Stimulated activated naive CD8-positive, alpha-beta T cell treated with anti-CD3 and anti-CD28 coated beads, Interleukin-15, amount 100 ng/mL, for 72 hours (primary cell): ENCODE data around the gene TMSB4X.
"Not testable (repeated sequence)": the region's sequence is repeated elsewhere in the genome, so short reads cannot be mapped to it uniquely, and the experiment has no call there.

ENCODE experiments used
- ATAC-seq: fragments of 150-1000 bp; cut with Tn5 transposase; 2 replicates; pipeline ENCODE4 v1.10.0; 2021; ENCODE audit warnings: mild to moderate bottlenecking, moderate library complexity
- DNase-seq, 2 donors: peaks; one replicate each; pipeline ENCODE4 v3.0.0; 2021 to 2022
- H3K27ac Mint-ChIP-seq, 2 donors: one replicate each; pipeline ENCODE4 v1.8.0; 2022; ENCODE audit warnings: mild to moderate bottlenecking in 2 of 2, mixed read lengths in 2 of 2, moderate library complexity in 2 of 2
- H3K27me3 Mint-ChIP-seq: one replicate; pipeline ENCODE4 v1.8.0; 2022; ENCODE audit warnings: mixed read lengths
- H3K4me1 Mint-ChIP-seq: one replicate; pipeline ENCODE4 v1.8.0; 2022; ENCODE audit warnings: mild to moderate bottlenecking, mixed read lengths
- H3K4me3 Mint-ChIP-seq, 2 donors: one replicate each; pipeline ENCODE4 v1.8.0; 2022; ENCODE audit warnings: mild to moderate bottlenecking in 2 of 2, mixed read lengths in 2 of 2, moderate library complexity in 1 of 2
- H3K9me3 Mint-ChIP-seq, 2 donors: one replicate each; pipeline ENCODE4 v1.8.0; 2022; ENCODE audit warnings: mixed read lengths in 2 of 2

TMSB4X gene

DNA sequence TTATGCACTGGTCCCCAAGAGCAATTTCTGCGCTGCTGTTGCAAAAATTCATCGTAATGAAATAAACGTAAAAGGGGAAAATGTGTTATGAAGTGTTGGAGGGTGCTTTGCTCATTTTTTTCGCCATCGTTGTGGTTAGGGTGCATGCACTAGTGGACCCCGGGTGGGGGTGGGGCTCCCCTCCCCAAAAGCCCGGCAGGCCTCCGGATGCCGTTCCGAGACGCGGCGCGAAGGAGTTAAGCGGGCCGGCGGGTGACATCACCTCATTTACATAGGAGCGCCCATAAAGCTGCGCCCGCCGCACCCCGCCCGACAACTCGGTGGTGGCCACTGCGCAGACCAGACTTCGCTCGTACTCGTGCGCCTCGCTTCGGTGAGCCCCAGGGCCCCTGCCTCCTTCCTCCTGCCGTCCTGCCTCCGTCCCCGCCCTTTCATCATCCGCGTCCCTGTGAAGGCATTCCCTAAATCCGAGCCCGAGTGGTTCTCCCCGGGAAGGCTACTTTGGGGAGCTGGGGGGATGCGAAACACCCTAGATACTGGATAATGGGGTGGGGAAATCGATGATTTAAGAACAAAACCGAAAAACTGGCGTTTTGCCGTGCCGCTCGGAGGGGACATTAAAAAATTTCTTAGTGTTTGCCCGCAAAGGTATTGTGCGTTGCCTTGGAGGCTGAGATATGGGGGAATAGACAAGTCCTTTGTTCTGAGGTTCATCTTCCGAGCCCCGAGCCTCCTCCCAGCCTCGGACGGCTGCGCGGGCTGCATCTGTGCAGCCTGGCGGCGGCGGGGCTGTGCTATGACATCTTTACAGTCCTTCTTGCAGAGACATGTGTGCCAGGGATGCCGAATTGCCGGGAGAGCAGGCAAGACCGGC lies at the start of gene TMSB4X:
TMSB4X (plus strand) TSS at position 315 of the 874 bp plus-strand sequence.
- Mint-ChIP-seq H3K27ac (peak within 1 kb of the TSS; percentile 99), H3K9me3 (no peaks in the 10 kb centered on the region), H3K4me1 (peaks cover 29% of the 10 kb centered on the region), H3K27me3 (no peaks in the 10 kb centered on the region), H3K4me3 (peak within 1 kb of the TSS; percentile 87 to 93)
- DNase-seq, result peak; percentile 80 to 90
- ATAC-seq, result peak; percentile 60

DNA sequence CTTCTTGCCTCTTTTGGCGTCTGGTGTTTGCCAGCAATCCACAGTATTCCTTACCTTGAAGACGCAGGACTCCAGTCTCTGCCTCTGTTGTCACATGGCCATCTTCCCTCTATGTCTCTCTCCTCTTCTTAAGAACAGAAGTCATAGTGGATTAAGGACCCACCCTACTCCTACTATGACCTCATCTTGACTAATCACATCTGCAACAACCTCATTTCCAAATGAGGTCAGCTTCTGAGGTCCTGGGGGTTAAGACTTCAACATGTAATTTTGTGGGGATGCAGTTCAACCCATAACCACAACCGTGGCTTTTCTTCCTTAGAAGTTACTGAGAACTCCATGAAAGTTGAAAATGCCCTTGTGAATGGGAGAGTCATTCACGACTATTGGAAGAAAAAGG lies 45.2 kb upstream of the TMSB4X start:
- H3K4me1 Mint-ChIP-seq, result peaks cover 6% of the 10 kb centered on the region
- H3K4me3 Mint-ChIP-seq, result no peak overlapping the region
- H3K27ac Mint-ChIP-seq, result no peak overlapping the region
- DNase-seq, result no peak
- H3K27me3 Mint-ChIP-seq, result no peaks in the 10 kb centered on the region
- H3K9me3 Mint-ChIP-seq, result no peaks in the 10 kb centered on the region
- no peak for ATAC-seq

DNA sequence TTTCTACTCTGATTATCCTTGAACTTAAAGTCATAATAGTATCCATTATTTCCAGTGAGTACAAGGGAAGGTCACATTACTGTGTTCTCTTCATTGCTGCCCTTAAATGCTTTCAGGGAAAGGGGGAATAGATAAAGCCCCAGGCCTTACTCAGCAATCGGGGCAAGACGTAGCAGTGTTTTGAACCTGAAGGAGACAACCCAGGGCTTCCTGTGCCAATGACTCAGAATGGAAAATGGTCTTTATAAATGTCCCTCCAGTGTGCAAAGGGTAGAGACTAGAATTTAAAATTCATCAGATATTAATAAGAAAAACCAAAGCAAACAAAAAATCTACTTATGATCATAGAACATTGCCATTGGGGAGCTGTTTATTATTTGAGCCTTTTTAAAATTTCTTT lies 44.8 kb upstream of the TMSB4X start:
- Mint-ChIP-seq H3K27ac (no peak overlapping the region), H3K9me3 (no peaks in the 10 kb centered on the region), H3K27me3 (no peaks in the 10 kb centered on the region), H3K4me1 (peaks cover 6% of the 10 kb centered on the region), H3K4me3 (no peak overlapping the region)
- DNase-seq (no peak), ATAC-seq (no peak)

DNA sequence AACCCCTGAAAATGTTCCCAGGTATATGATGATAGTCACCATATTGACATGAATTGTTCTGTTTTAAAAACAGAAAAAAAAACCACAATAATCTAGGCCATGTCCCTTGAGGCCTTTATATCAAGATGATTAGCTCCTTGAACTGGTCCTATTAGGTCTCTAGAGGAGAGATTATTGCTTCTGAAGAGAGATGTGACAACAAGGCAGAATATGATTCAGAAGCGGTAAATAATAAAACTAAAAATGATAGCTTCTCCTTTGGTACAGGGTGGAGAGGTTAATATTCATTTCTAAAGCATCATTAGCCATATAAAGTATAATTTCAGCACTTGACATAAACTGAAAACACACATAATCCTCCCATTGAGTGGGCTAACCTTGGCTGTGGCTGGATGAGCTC lies 42.7 kb upstream of the TMSB4X start:
- ATAC-seq (no peak), DNase-seq (no peak)
- no peaks in the 10 kb centered on the region for H3K9me3 Mint-ChIP-seq
- no peak overlapping the region for H3K27ac Mint-ChIP-seq
- peaks cover 6% of the 10 kb centered on the region for H3K4me1 Mint-ChIP-seq
- no peaks in the 10 kb centered on the region for H3K27me3 Mint-ChIP-seq
- no peak overlapping the region for H3K4me3 Mint-ChIP-seq

DNA sequence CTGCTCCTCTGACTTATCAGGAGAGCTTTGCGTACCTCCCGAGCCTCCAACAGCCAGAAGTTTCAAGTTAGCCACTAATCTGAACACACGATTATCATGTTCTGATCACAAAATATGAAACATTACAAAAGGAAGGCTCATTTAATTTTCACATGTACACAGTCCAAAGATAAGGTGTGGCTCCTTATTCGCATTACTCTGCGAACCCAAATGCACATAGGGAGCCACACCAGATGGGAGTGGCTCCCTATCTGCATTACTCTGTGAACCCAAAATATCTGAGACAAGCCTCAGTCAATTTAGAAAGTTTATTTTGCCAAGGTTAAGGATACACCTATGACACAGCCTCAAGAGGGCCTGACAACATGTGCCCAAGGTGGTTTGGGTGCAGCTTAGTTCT lies 40.1 kb upstream of the TMSB4X start:
- Mint-ChIP-seq H3K27ac (no peak overlapping the region), H3K4me1 (peaks cover 1% of the 10 kb centered on the region), H3K27me3 (no peaks in the 10 kb centered on the region), H3K4me3 (no peak overlapping the region), H3K9me3 (no peaks in the 10 kb centered on the region)
- no peak for DNase-seq
- ATAC-seq, result no peak

DNA sequence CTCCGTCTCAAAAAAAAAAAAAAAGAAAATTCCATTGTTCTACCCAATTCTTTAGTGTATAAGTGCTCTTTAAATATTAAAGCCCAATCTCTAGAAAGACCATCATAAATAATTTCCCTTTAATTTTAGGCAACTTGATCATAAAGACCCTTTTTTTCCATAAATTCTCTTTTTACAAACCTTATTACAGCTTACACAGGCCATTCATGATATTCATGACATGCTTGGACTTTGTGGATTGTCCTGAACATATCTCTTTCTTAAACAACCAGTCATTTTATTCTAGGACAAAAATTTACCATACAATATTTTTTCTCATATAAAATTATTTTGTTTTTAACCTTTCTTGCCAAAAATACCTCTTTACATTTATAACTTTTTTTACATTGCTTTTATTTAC lies 38.0 kb upstream of the TMSB4X start:
- Mint-ChIP-seq H3K4me1 (no peaks in the 10 kb centered on the region), H3K27me3 (no peaks in the 10 kb centered on the region), H3K4me3 (no peak overlapping the region), H3K27ac (no peak overlapping the region), H3K9me3 (no peaks in the 10 kb centered on the region)
- DNase-seq (no peak), ATAC-seq (no peak)

DNA sequence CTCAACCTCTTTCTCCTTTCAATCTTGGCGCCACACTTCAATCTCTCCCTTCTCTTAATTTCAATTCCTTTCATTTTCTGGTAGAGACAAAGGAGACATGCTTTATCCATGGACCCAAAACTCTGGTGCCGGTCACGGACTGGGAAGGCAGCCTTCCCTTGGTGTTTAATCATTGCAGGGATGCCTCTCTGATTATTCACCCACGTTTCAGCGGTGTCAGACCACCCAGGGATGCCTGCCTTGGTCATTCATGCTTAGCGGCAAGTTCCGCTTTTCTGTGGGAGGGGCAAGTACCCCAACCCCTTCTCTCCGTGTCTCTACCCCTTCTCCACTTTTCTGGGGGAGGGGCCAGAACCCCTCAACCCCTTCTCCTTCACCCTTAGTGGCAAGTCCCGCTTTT lies 34.4 kb upstream of the TMSB4X start:
- not testable (repeated sequence) for H3K27ac Mint-ChIP-seq, H3K9me3 Mint-ChIP-seq, DNase-seq, ATAC-seq, H3K4me3 Mint-ChIP-seq, H3K4me1 Mint-ChIP-seq, H3K27me3 Mint-ChIP-seq

DNA sequence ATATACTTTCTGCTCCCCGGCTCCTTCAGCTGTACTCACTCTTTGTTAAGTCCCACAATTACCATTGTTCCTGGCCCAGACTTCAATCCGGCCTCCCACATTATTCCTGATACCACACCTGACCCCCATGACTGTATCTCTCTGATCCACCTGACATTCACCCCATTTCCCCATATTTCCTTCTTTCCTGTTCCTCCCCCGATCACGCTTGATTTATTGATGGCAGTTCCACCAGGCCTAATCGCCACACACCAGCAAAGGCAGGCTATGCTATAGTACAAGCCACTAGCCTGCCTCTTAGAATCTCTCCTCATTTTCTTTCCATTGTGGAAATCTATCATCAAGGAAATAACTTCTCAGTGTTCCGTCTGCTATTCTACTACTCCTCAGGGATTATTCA lies 31.3 kb upstream of the TMSB4X start:
- not testable (repeated sequence) for DNase-seq, ATAC-seq, H3K9me3 Mint-ChIP-seq, H3K27ac Mint-ChIP-seq, H3K27me3 Mint-ChIP-seq, H3K4me3 Mint-ChIP-seq
- H3K4me1 Mint-ChIP-seq, result peaks cover 26% of the 10 kb centered on the region

DNA sequence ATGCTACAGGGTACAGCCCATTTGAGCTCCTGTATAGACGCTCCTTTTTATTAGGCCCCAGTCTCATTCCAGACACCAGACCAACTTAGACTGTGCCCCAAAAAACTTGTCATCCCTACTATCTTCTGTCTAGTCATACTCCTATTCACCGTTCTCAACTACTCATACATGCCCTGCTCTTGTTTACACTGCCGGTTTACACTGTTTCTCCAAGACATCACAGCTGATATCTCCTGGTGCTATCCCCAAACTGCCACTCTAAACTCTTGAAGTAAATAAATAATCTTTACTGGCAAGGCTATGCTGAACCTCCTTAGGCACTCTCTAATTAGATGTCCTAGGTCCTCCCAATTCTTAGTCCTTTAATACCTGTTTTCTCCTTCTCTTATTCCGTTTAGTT lies 30.5 kb upstream of the TMSB4X start:
- ATAC-seq, H3K27ac Mint-ChIP-seq, H3K27me3 Mint-ChIP-seq, H3K9me3 Mint-ChIP-seq, H3K4me3 Mint-ChIP-seq, DNase-seq: not testable (repeated sequence)
- H3K4me1 Mint-ChIP-seq, result peaks cover 35% of the 10 kb centered on the region

DNA sequence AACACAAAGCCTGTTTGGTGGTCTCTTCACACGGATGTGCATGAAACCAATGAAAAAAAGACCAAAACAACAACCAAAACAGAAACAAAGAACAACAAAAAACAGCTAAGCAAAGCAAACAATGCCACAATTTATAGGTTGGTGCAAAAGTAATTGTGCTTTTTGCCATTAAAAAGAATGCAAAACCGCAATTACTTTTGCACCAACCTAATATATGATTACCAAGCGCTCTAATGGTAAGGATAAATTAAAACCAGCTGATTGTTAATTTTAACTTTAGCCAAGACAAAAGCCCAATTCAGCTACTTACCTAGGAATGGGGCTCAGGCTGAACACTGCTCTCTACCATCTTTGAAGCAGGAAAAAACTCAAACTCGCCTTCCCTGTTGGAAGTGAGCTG lies 29.4 kb upstream of the TMSB4X start:
- Mint-ChIP-seq H3K4me1 (peaks cover 45% of the 10 kb centered on the region), H3K4me3 (no peak overlapping the region), H3K9me3 (no peaks in the 10 kb centered on the region), H3K27me3 (no peaks in the 10 kb centered on the region), H3K27ac (no peak overlapping the region)
- DNase-seq (no peak), ATAC-seq (no peak)

DNA sequence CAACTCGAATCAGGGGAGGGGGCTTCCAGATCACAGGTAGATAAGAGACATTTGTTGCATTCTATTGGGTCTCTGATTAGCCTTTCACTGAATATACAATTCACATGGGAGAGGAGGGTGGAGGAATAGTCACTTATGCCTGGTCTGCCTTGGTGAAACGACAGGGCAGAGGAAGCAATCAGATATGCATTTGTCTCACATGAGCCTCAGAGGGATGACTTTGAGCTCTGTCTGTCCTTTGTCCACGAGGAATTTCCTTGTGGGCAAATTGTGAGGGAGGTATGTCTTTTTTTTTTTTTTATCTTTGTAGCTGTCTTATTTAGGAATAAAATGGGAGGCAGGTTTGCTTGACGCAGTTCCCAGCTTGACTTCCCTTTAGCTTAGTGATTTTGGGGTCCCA lies 28.5 kb upstream of the TMSB4X start:
- DNase-seq (no peak), ATAC-seq (no peak)
- H3K4me1 Mint-ChIP-seq, result peaks cover 49% of the 10 kb centered on the region
- H3K9me3 Mint-ChIP-seq, result no peaks in the 10 kb centered on the region
- peak overlapping the region in 1 of 2 donors; percentile 91 for H3K27ac Mint-ChIP-seq
- no peaks in the 10 kb centered on the region for H3K27me3 Mint-ChIP-seq
- H3K4me3 Mint-ChIP-seq, result peak overlapping the region; percentile 49 to 78

DNA sequence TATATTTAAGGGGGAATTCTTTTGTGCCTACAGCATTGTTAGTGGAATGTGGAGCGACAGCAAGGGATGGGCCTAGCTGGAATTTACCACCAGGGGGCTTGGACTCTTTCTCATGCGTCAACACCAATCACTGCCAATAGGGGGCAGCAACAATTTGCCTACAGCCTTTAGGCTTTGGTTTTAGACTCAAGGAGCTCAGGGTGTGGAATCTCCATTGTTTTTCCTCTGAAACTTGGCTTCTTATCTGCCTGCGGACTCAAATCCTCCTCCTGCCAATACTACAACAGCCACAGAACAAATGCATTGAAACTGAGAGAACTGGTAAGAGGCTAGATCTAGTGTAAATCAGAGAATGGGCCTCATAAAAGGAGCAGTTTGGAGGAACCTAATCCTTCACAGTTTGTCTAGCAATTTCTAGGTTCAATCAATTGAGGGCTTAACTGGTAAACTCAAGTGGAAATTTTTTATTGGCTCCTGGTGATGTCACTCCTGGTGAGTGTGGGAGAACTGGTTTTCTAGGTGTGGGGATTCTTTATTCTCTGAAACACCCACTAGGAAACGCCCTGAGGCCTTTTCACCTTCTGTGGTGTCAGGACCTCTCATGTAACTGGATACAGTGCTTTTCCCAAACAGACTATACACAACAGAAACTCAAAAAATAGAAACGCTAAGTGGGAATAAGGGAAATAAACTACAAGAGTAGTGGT lies 27.9 kb upstream of the TMSB4X start:
- peak; percentile 66 to 79 for DNase-seq
- Mint-ChIP-seq H3K9me3 (no peaks in the 10 kb centered on the region), H3K27me3 (no peaks in the 10 kb centered on the region), H3K4me3 (peak overlapping the region; percentile 49 to 78), H3K27ac (peak overlapping the region; percentile 78 to 91), H3K4me1 (peaks cover 49% of the 10 kb centered on the region)
- ATAC-seq, result peak; percentile 35

DNA sequence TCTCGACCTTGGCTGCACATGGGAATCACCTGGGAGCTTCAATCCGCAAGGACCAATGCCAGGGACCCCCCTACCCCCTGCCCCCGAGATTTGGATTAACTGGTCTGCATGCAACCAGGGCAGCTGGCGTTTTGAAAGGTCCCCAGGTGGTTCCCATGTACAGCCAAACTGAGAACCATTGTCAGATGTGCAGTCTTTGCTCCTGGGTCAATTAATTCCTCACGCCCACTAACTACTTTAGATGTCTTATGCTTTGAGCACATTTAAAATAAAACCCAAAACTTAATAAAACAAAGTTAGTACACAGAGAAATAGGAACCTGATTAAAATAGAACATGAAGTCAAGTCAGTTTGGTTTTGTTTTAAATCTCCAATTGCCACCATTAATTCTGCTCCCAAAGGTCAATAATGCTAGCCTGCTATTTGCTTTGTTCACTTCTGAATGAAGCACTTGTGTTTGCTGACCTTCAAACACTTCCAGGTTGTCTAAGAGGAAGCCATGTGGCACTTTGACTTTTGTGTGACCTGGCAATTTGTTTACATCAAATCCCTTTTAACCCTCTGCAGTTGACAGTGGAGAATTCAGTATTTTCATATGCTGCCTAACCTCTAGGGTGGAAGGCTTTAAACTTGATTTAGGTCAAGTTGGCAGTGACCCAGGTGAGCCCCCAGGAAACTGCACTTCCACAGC lies 27.2 kb upstream of the TMSB4X start:
- ATAC-seq, result no peak
- Mint-ChIP-seq H3K4me3 (peak overlapping the region; percentile 6 to 49), H3K27ac (peak overlapping the region; percentile 78 to 91), H3K27me3 (no peaks in the 10 kb centered on the region), H3K9me3 (no peaks in the 10 kb centered on the region), H3K4me1 (peaks cover 52% of the 10 kb centered on the region)
- DNase-seq, result no peak

DNA sequence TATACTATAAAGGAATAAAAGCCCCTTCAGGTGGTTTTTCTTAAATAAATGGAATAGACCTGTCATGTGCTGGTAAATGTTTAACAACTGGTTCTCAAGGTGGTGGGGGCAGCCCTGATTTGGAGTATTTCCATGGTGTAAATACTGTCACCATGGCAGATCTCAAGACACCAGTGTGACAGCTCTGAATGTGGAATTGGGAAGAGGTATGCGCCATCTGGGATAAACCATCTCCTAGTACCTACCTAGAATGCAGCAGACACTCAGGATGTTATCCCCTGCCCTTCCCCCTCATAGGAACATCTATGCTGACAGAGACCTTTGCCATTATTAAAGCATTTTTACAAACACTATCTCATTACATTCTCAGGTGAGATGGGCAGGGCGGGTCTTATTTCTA lies 26.4 kb upstream of the TMSB4X start:
- H3K9me3 Mint-ChIP-seq, result no peaks in the 10 kb centered on the region
- H3K4me3 Mint-ChIP-seq, result peak overlapping the region; percentile 77 to 89
- DNase-seq, result no peak
- H3K27me3 Mint-ChIP-seq, result no peaks in the 10 kb centered on the region
- peaks cover 60% of the 10 kb centered on the region for H3K4me1 Mint-ChIP-seq
- ATAC-seq, result no peak
- H3K27ac Mint-ChIP-seq, result no peak overlapping the region

DNA sequence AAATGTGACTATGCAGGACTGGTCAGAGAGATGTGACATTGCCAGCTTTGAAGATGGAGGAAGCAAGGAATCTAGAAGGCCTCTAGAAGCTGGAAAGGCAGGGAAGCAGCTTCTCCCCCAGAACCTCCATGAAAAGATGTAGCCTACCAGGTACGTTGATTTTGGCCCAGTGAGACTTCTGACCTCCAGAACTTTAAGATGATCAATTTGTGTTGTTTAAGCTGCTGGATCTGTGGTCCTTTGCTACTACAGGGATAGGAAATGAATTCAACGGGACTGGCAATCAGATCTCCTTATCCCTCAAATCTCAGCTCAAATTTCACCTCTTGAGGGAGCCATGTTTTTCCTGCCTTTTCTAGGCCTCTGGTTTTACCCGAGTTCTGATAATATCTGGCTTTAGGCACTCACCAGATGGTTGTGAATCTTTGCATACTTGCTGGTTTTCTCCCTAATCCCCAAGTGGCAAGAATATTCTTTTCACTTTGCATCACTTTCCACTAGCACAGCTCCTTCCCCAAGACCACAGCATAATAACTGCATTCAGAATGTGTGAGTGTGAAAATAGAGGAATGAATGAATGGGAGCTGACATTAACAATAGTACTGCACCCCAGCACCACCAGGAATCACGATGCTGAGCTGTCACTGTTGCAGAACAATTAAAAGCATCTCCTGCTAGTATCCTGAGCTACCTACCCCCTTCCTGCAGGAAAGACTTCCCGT lies 25.5 kb upstream of the TMSB4X start:
- Mint-ChIP-seq H3K27ac (peak overlapping the region; percentile 90 to 97), H3K4me3 (peak overlapping the region; percentile 77 to 89), H3K4me1 (peaks cover 69% of the 10 kb centered on the region), H3K27me3 (no peaks in the 10 kb centered on the region), H3K9me3 (no peaks in the 10 kb centered on the region)
- ATAC-seq, result no peak
- DNase-seq, result no peak
